HepG2 (cell line): ENCODE data around the gene SS18L1. TPM values are rescaled to one million over a fixed set of nuclear protein-coding genes. Genes with fewer than 3 reads are reported as not detected.

ENCODE experiments used
- EHMT2 ChIP-seq: fragments of 200-600 bp; sonication (generic); IDR thresholded peaks from 2 replicates; pipeline ENCODE4 v1.7.0; 2017; ENCODE audit warnings: antibody characterized with exemption, low read depth, low read length, borderline replicate concordance
- FIP1L1 ChIP-seq: fragments of 200-400 bp; formaldehyde crosslinking; IDR thresholded peaks from 2 replicates; pipeline ENCODE4 v1.6.1; 2018; ENCODE audit warnings: low read depth, mild to moderate bottlenecking, low read length, moderate library complexity, borderline replicate concordance; ENCODE audit not compliant: insufficient read depth
- GPBP1L1 ChIP-seq: sonication (generic); formaldehyde crosslinking; IDR thresholded peaks from 2 replicates; pipeline ENCODE4 v1.5.0; 2020; ENCODE audit warnings: mild to moderate bottlenecking, missing genetic modification reagents
- HMG20B ChIP-seq: conservative IDR thresholded peaks from 2 replicates; pipeline ENCODE4 v1.6.1; 2016; ENCODE audit warnings: missing genetic modification reagents, missing compliant biosample characterization
- JUN ChIP-seq: sonication (generic); formaldehyde crosslinking; IDR thresholded peaks from 2 replicates; pipeline ENCODE4 v1.4.0; 2020; ENCODE audit warnings: mild to moderate bottlenecking, missing genetic modification reagents
- JUNB ChIP-seq: sonication (generic); formaldehyde crosslinking; IDR thresholded peaks from 2 replicates; pipeline ENCODE4 v1.8.0; 2022; ENCODE audit warnings: missing genetic modification reagents, mild to moderate bottlenecking, borderline replicate concordance
- KAT2B ChIP-seq: fragments of 150-350 bp; IDR thresholded peaks from 2 replicates; pipeline ENCODE4 v1.6.1; 2014; ENCODE audit warnings: low read depth, low read length, borderline replicate concordance
- KDM5B ChIP-seq: sonication (generic); formaldehyde crosslinking; IDR thresholded peaks from 2 replicates; pipeline ENCODE4 v1.4.0; 2020; ENCODE audit warnings: missing genetic modification reagents, mild to moderate bottlenecking, borderline replicate concordance
- MTF1 ChIP-seq: sonication (generic); formaldehyde crosslinking; IDR thresholded peaks from 2 replicates; pipeline ENCODE4 v1.5.0; 2020; ENCODE audit warnings: missing genetic modification reagents
- POLR2A ChIP-seq, 2 experiments: IDR thresholded peaks; 2 replicates each; pipeline ENCODE4 v1.6.1; 2011; ENCODE audit warnings: low read depth in 2 of 2, low read length in 2 of 2, mild to moderate bottlenecking in 1 of 2, moderate library complexity in 1 of 2; ENCODE audit not compliant: insufficient read depth in 1 of 2
- SMYD3 ChIP-seq: sonication (generic); formaldehyde crosslinking; IDR thresholded peaks from 2 replicates; pipeline ENCODE4 v1.8.1; 2023; ENCODE audit warnings: mild to moderate bottlenecking, missing genetic modification reagents
- SOX5 ChIP-seq: IDR thresholded peaks from 2 replicates; pipeline ENCODE4 v1.6.1; 2016; ENCODE audit warnings: borderline replicate concordance
- SP1 ChIP-seq, 2 experiments: fragments of 450-650 bp in 1 of 2; sonication (generic) in 1 of 2; formaldehyde crosslinking in 1 of 2; IDR thresholded peaks; 2 replicates each; pipeline versions ENCODE4 v1.4.0 to v1.6.1; 2016 to 2020; ENCODE audit warnings: missing genetic modification reagents in 1 of 2
- STAT6 ChIP-seq: sonication (generic); formaldehyde crosslinking; IDR thresholded peaks from 2 replicates; pipeline ENCODE4 v1.4.0; 2020; ENCODE audit warnings: missing genetic modification reagents, mild to moderate bottlenecking, borderline replicate concordance
- ZBTB8A ChIP-seq: sonication (generic); formaldehyde crosslinking; IDR thresholded peaks from 2 replicates; pipeline ENCODE4 v1.4.0; 2020; ENCODE audit warnings: mild to moderate bottlenecking, low read depth, missing genetic modification reagents, borderline replicate concordance
- ZFAT ChIP-seq: sonication (generic); formaldehyde crosslinking; conservative IDR thresholded peaks from 2 replicates; pipeline ENCODE4 v1.8.1; 2023; ENCODE audit warnings: missing genetic modification reagents, inconsistent platforms
- ZFYVE20 ChIP-seq: sonication (generic); formaldehyde crosslinking; IDR thresholded peaks from 2 replicates; pipeline ENCODE4 v1.8.0; 2023; ENCODE audit warnings: low read depth, mild to moderate bottlenecking, moderate library complexity, missing genetic modification reagents, borderline replicate concordance
- ZNF274 ChIP-seq: sonication (generic); formaldehyde crosslinking; IDR thresholded peaks from 2 replicates; pipeline ENCODE4 v1.5.1; 2020; ENCODE audit warnings: mild to moderate bottlenecking, missing genetic modification reagents
- ZSCAN20 ChIP-seq: sonication (generic); formaldehyde crosslinking; IDR thresholded peaks from 2 replicates; pipeline ENCODE4 v1.4.0; 2020; ENCODE audit warnings: missing genetic modification reagents, mild to moderate bottlenecking, borderline replicate concordance
- polyA plus RNA-seq, 8 experiments: library from polyadenylated mRNA; depleted of rRNA in 3 of 8; stranded (reverse) in 7 of 8; unstranded in 1 of 8; fragments of >200 nt; fragmentation: Illumina TruSeq in 4 of 8; extraction: Trizol in 4 of 8; gene quantifications; 2 replicates each; pipeline versions ENCODE4 v1.2.1 to v1.2.3, GENCODE V29; 2011 to 2016; ENCODE audit warnings: low read depth in 4 of 8, missing spikeins in 1 of 8, mixed read lengths in 1 of 8; ENCODE audit not compliant: insufficient read depth in 1 of 8
- total RNA-seq, 5 experiments: library from RNA; depleted of rRNA; stranded (reverse); fragments of >200 nt; fragmentation: Illumina TruSeq; extraction: Trizol; gene quantifications; 2 replicates each; pipeline ENCODE4 v1.2.3, GENCODE V29; 2016; ENCODE audit warnings: low read depth in 1 of 5
- TF ChIP-seq, protein P1 (sequence below): sonication (generic); formaldehyde crosslinking; IDR thresholded peaks from 2 replicates; pipeline ENCODE4 v1.8.1; 2023; ENCODE audit warnings: mild to moderate bottlenecking, missing genetic modification reagents

Gene SS18L1
- total and polyA plus RNA-seq, 2 of the 13 experiments (the other 11 are each of a cell fraction or from before 2014, with no cell fraction given) = 17.8 to 27.6 TPM

GRCh38 chr20:62119591-62120364 is 23.8 kb upstream of the SS18L1 start (continued):
- TF ChIP-seq MTF1 (CRISPR knock-in tag) (no peak), POLR2A (IDR thresholded peaks at IDR 0.05; ENCODE audit: insufficient read depth in 1 of 2, low read depth in 2 of 2, low read length in 2 of 2) (peak in 1 of 2 experiments; percentile 36; a peak in 1 of 4 replicates), SMYD3 (CRISPR knock-in tag) (no peak), ZBTB8A (CRISPR knock-in tag) (no peak), SOX5 (peak; percentile 46; the same call in 1 of the 2 replicates), HMG20B (CRISPR knock-in tag) (peak; percentile 32; the same call in 1 of the 2 replicates), JUN (no peak), ZFAT (CRISPR knock-in tag) (no peak), ZSCAN20 (CRISPR knock-in tag) (no peak), ZNF274 (CRISPR knock-in tag) (peak; percentile 95), KDM5B (CRISPR knock-in tag) (no peak; the same call in 1 of the 2 replicates), GPBP1L1 (CRISPR knock-in tag) (no peak), JUNB (CRISPR knock-in tag) (no peak), FIP1L1 (no peak), ZFYVE20 (CRISPR knock-in tag) (no peak), EHMT2 (0 out of 2 replicates have a peak, but pooled peaks have one; percentile 23), SP1 (IDR thresholded peaks at IDR 0.05) (no peak), SP1 (CRISPR knock-in tag; IDR thresholded peaks at IDR 0.05) (no peak), KAT2B (no peak), STAT6 (CRISPR knock-in tag) (peak; percentile 63; the same call in 1 of the 2 replicates)
- TF ChIP-seq, protein P1, sequence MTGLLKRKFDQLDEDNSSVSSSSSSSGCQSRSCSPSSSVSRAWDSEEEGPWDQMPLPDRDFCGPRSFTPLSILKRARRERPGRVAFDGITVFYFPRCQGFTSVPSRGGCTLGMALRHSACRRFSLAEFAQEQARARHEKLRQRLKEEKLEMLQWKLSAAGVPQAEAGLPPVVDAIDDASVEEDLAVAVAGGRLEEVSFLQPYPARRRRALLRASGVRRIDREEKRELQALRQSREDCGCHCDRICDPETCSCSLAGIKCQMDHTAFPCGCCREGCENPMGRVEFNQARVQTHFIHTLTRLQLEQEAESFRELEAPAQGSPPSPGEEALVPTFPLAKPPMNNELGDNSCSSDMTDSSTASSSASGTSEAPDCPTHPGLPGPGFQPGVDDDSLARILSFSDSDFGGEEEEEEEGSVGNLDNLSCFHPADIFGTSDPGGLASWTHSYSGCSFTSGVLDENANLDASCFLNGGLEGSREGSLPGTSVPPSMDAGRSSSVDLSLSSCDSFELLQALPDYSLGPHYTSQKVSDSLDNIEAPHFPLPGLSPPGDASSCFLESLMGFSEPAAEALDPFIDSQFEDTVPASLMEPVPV (CRISPR knock-in tag) = no peak
